ENCODE measurements around the gene STX16.

GRCh38 chr20:58650776-58651558, at the start of gene STX16:
- TF ChIP-seq CTCF (conservative IDR thresholded peaks at IDR 0.05 in 1 of 2, IDR thresholded peaks at IDR 0.05 in 1 of 2; ENCODE audit: low read depth in 1 of 2, low read length in 2 of 2) (peak; percentile 51 to 53), EZH2 (IDR thresholded peaks at IDR 0.05; ENCODE audit: low read length, missing control alignments) (no peak)
